ENCODE data around the gene RAPH1.
"Not testable (repeated sequence)": the region's sequence is repeated elsewhere in the genome, so short reads cannot be mapped to it uniquely, and the experiment has no call there.

- TF ChIP-seq, protein P1, sequence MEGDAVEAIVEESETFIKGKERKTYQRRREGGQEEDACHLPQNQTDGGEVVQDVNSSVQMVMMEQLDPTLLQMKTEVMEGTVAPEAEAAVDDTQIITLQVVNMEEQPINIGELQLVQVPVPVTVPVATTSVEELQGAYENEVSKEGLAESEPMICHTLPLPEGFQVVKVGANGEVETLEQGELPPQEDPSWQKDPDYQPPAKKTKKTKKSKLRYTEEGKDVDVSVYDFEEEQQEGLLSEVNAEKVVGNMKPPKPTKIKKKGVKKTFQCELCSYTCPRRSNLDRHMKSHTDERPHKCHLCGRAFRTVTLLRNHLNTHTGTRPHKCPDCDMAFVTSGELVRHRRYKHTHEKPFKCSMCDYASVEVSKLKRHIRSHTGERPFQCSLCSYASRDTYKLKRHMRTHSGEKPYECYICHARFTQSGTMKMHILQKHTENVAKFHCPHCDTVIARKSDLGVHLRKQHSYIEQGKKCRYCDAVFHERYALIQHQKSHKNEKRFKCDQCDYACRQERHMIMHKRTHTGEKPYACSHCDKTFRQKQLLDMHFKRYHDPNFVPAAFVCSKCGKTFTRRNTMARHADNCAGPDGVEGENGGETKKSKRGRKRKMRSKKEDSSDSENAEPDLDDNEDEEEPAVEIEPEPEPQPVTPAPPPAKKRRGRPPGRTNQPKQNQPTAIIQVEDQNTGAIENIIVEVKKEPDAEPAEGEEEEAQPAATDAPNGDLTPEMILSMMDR (conservative IDR thresholded peaks at IDR 0.05) = not testable (repeated sequence)
- not testable (repeated sequence) for TF ChIP-seq ZFX (IDR thresholded peaks at IDR 0.05)
Observed at GRCh38 chr2:203536586-203536951, 1.5 kb upstream of the RAPH1 start.

All from C4-2B (cell line).